ENCODE results near the gene AOPEP.

DNA sequence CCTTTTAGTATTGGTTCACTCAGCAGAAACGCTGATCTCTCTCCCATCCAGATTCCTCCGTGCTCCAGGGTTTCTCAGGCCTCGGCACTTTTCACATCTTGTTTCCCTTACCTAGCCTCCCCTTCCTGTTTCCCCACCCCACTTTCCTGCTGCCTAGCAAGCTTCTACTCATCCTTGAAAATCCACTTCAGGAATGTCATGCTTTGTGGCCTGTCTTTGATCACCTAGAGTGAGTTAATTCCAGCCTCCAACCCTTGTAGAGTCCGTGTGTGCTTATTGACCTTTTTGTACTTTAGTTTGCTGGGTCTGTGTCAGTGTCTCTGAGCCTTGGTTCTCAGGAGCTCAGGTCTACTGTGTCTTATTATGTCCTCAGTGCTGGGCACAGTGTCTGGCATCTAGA, 116.6 kb downstream of the AOPEP start:
- TF ChIP-seq POLR2A (IDR thresholded peaks at IDR 0.05; ENCODE audit: low read depth, low read length), result no peak
- TF ChIP-seq POLR2AphosphoS5 (IDR thresholded peaks at IDR 0.05; ENCODE audit: low read depth, low read length), result no peak
- no peak for TF ChIP-seq SPI1 (IDR thresholded peaks at IDR 0.05; ENCODE audit: low read depth, low read length)
- no peak for TF ChIP-seq TAF1 (IDR thresholded peaks at IDR 0.05; ENCODE audit: low read depth, low read length)
- TF ChIP-seq PAX5 (IDR thresholded peaks at IDR 0.05; ENCODE audit: insufficient read depth, low read length, severe bottlenecking), result no peak
- TF ChIP-seq POU2F2 (IDR thresholded peaks at IDR 0.05; ENCODE audit: low read depth, low read length), result no peak

All from GM12891 (cell line).